Measurements from ENCODE around the gene CDRT4.

The CDRT4 gene

GRCh38 chr17:15492791-15493692 lies 25.6 kb upstream of the CDRT4 start:
- DNase-seq: no peak

- DNase-seq: no peak
Observed at GRCh38 chr17:15492186-15492585, 24.8 kb upstream of the CDRT4 start.

GRCh38 chr17:15490634-15491261 lies 23.3 kb upstream of the CDRT4 start:
- no peak for DNase-seq

GRCh38 chr17:15488557-15488956 lies 21.1 kb upstream of the CDRT4 start:
- DNase-seq: no peak

- no peak for DNase-seq
Observed at GRCh38 chr17:15485045-15485444, 17.6 kb upstream of the CDRT4 start.

GRCh38 chr17:15483431-15483830 lies 16.0 kb upstream of the CDRT4 start:
- no peak for DNase-seq

GRCh38 chr17:15482476-15482875 lies 15.1 kb upstream of the CDRT4 start:
- no peak for DNase-seq

GRCh38 chr17:15481481-15481880 lies 14.1 kb upstream of the CDRT4 start:
- DNase-seq: no peak

GRCh38 chr17:15480204-15480603 lies 12.8 kb upstream of the CDRT4 start:
- DNase-seq: no peak

- no peak for DNase-seq
Observed at GRCh38 chr17:15479703-15480102, 12.3 kb upstream of the CDRT4 start.

GRCh38 chr17:15478845-15479244 lies 11.4 kb upstream of the CDRT4 start:
- DNase-seq: no peak

GRCh38 chr17:15475631-15476354 lies 8.4 kb upstream of the CDRT4 start:
- no peak for DNase-seq

- no peak for DNase-seq
Observed at GRCh38 chr17:15472891-15473290, 5.5 kb upstream of the CDRT4 start.

GRCh38 chr17:15470536-15470935 lies 3.1 kb upstream of the CDRT4 start:
- DNase-seq: no peak

- DNase-seq: no peak
Observed at GRCh38 chr17:15469260-15469659, 1.8 kb upstream of the CDRT4 start.

GRCh38 chr17:15468126-15468525 lies 705 bp upstream of the CDRT4 start:
- no peak for DNase-seq

- no peak for DNase-seq
Observed at GRCh38 chr17:15466131-15466530, 1.3 kb downstream of the CDRT4 start.

- no peak for DNase-seq
Observed at GRCh38 chr17:15465045-15465701, 2.2 kb downstream of the CDRT4 start.

- DNase-seq: no peak
Observed at GRCh38 chr17:15464231-15464985, 3.0 kb downstream of the CDRT4 start.

GRCh38 chr17:15462976-15463772 lies 4.2 kb downstream of the CDRT4 start:
- no peak for DNase-seq

GRCh38 chr17:15457723-15458094 lies 9.7 kb downstream of the CDRT4 start:
- DNase-seq: no peak

All from CD4-positive, alpha-beta T cell treated with Interferon gamma for 1 hour (primary cell).